IPS-NIHi11 (cell line): ENCODE data around the gene HACD2.
A peak's percentile ranks its signal among the peaks of the same experiment; 100 is the strongest.
"Not testable (repeated sequence)": the region's sequence is repeated elsewhere in the genome, so short reads cannot be mapped to it uniquely, and the experiment has no call there.

Source experiments
- DNase-seq: peaks from one replicate; pipeline ENCODE4 v3.0.0; 2012; ENCODE audit warnings: mixed read lengths, low spot score

HACD2 gene

DNA sequence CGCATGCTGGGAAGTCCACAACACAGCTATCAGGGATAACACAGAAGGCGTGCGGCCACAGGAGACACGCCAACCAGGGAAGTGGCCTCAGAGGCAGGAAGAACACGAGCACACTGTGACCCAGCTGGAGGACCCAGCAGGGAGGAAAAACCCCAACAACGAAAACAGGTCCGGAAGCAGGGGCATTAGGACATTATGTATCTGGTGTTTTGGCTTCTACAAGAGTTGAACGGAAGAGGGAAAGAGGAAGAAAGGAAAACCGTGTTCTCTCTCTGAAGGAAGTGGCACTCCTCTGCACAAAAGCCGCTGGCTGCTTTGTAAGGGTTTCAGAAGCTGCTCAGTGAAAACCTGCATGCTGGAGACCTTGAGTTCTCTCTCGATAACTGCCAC, 61.8 kb downstream of the HACD2 start:
- DNase-seq = no peak

- DNase-seq = no peak
Measured at GRCh38 chr3:123522320-123523022, 62.4 kb downstream of the HACD2 start.

DNA sequence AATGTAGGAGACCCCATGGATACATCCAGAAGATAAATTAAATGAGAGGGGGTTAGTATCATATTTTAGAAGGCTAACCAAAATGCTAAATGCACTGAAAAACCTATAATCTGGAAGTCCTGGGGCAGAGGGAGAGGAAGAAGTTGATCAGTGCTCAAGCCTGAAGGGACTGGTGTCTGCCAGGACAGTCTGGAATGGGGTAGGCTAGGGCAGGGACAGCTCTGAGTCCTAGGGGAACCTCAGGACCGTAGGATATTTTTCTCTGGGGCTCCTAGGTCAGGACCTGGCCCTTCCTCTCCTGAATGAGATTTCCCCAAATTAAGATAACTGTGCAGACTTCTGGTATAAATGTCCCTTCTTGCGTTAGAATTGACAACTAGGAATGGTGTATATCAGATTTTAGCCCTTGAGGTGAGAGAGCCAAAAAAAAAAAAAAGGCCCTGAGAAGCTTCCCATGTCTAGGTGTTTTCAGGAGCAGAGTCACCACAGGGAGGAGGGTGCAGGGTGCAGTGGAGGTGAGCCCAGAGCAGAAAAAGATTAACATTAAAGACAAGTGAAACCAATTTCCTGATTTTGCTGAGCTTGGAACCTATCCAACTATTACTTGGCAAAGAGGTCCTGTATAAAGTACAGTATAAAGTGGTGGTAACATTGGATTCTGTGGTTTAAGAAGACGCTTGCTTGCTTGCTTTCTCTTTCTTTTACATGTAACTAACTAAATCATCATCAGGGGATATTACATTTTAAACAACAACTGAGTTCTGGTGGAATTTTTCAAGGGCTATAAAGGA, 63.5 kb downstream of the HACD2 start:
- no peak for DNase-seq

GRCh38 chr3:123520656-123521055, 64.2 kb downstream of the HACD2 start:
- DNase-seq = no peak

DNA sequence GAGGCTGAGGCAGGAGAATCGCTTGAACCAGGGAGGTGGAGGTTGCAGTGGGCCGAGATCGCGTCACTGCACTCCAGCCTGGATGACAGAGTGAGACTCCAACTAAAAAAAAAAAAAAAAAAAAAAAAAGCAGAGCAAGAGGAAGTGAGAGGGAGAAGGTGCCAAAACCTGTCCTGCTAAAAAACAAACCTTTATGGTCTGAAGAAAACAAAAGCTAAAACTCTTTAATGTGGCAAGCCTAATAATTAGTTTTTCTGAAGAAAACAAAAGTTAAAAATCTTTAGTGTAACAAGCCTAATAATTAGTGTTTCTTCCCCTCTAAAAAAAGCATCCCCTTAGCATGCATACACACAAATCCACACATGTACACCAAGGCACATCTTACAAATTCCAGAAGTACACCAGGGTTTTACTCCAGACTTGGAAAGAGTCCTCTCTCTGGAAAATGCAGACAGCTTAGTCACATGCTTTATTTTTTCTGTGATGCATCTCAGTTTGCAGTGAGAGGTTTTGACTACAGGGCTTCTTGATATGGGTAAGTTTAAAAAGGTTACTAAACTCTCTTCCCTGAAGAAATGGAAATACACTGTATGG, 65.9 kb downstream of the HACD2 start:
- no peak for DNase-seq

GRCh38 chr3:123511726-123512125, 73.1 kb downstream of the HACD2 start:
- DNase-seq = peak; percentile 29

GRCh38 chr3:123511084-123511483, 73.8 kb downstream of the HACD2 start:
- no peak for DNase-seq

- DNase-seq = no peak
Measured at GRCh38 chr3:123508178-123508577, 76.7 kb downstream of the HACD2 start.

- DNase-seq = no peak
Measured at GRCh38 chr3:123505820-123506219, 79.0 kb downstream of the HACD2 start.

DNA sequence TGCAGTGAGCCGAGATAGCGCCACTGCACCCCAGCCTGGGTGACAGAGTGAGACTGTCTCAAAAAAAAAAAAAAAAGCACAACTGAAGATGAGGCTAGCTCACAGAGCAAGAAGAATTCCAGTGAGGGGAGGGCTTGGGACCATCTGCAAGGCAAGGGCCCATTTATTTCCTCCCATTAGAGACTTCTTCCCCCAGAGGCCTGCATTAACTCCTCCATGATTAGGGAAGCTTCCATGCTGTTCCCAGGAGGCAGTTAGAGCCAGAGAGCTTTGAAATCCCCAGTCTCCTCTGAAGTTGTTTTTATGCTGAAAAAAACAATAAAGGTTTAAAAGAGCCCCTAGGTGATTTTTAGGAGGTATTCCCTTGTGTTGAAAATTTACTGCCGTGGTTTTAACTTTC, 81.7 kb downstream of the HACD2 start:
- no peak for DNase-seq

DNA sequence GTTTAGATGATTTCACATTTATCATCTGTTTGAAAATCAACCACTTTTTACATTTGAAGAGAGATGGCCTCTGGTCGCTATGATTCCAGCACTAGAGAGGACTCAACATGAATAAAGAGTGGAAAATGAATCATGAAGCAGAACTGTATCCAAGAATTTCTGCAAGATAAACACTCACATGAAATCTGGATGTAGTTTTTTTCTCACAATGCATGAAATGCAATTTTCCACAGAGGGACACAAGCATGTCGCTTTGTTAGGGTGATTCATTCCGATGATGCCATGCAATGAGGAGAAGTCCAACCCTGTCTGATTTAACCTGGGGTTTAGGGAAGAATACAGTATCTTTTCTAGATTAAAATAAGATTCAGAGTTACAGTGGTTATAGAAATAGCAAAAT, 85.5 kb downstream of the HACD2 start:
- no peak for DNase-seq

DNA sequence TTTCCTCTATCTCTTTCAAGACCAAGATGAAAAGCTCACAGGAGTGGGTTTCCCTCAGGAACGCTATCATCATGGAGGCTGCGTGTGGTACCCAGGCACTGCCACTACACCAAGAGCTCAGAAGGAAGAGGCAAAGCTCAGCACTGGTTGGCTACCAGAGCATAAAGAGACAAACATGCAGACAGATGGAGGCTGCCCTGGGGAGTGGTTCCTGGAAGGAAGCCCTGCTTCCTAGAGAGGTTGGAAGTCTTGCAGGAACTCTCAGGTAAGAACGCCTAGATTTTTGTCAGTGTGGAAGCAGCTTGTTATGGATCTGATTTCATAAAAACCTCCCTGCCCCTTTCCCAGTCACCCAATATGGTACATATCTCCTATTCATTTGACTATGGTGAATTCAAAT, 86.1 kb downstream of the HACD2 start:
- no peak for DNase-seq

- no peak for DNase-seq
Measured at GRCh38 chr3:123493912-123494311, 90.9 kb downstream of the HACD2 start.

DNA sequence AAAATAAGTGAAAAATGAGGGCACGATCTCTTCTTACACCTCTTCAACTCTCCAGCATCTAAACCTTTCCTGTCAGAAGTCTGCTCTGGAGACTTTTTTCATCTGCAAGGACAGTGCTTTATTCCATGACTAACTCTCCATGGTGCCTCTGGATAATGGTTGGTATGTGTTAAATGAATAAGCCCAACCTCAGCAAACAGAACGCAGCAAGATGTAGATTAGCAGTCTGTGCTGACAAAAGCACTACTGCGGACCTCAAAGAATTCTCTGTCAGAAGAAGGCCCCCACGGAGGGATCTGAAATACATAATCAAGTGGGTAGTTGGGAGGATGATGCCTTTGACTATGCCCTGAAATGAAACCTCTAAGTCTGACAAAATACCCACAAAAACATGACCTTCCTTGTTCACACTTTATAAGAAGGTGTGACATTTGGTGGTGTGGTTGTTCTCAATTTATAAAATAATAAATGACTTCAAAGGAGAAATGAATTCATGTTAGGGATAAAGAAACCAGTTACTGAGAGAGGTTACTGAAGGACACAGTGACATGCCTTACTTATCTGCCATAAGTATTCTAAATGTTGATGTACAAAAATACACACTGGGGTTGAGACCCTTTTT, 92.8 kb downstream of the HACD2 start:
- DNase-seq = no peak

GRCh38 chr3:123489400-123490004, 95.4 kb downstream of the HACD2 start:
- peak; percentile 83 for DNase-seq

GRCh38 chr3:123488645-123489347, 96.1 kb downstream of the HACD2 start:
- no peak for DNase-seq

DNA sequence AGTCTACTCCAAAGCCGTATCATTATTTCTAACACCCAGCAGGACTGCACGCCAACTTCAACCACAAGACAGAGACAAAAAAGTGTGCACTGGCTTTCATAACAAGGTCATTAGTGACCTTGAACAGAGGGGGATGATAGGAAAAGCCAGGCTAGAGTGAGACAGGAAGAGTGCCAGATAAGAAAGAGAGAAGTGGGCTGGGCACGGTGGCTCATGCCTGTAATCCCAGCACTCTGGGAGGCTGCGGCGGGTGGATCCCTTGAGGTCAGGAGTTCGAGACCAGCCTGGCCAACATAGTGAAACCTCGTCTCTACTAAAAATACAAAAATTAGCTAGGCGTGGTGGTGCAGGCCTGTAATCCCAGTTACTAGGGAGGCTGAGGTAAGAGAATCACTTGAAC, 97.8 kb downstream of the HACD2 start:
- DNase-seq = not testable (repeated sequence)

DNA sequence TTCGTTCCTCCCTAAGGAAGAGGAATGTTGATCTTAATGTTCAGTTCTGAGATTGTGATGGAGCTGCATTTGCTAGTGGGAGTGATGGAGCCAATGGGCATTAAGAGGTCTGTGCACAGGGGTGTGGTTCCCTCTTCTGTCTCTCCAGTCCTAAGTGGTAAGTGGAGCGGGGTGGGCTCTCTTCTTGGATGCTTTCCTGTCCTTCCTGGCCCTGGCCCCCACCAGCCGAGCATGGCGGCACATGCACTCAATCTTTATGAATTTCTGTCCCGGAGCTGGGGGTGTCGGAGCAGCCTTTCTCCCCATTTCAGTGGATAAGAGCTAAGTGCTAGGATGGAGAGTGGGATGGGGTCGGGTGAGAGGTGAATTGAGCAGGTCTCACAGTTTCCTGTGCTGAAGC, 98.4 kb downstream of the HACD2 start:
- no peak for DNase-seq

DNA sequence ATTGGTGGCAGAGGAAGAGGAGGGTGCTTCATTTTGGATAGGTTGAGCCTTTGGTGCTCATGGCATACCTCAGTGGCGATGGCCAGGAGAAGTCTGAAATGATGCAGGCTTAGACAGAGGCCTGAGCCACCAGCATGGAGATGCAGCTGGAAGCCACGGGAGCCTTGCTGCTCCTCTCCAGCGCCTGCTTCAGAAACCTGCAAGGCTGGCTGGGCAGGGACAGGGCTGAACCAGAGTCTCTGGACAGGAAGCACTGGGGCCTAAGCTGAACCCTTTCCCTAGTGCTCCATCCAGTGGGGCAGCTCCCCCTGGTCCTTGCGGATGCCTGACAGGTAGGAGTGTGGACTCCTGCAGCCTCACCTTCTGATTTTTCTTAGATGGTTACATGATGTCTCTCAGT, 99.3 kb downstream of the HACD2 start:
- DNase-seq = no peak

- no peak for DNase-seq
Measured at GRCh38 chr3:123483146-123483545, 101.7 kb downstream of the HACD2 start.

- DNase-seq = no peak
Measured at GRCh38 chr3:123481722-123482457, 103.0 kb downstream of the HACD2 start.
